HG03469 (cell line): ENCODE results near the gene CLMN.
"Not testable (repeated sequence)": the region's sequence is repeated elsewhere in the genome, so short reads cannot be mapped to it uniquely, and the experiment has no call there.

Experiments
- ATAC-seq: cut with Tn5 transposase; IDR thresholded peaks from one replicate; pipeline ENCODE4 v1.9.1; 2021; ENCODE audit warnings: mild to moderate bottlenecking, moderate library complexity, moderate number of reproducible peaks; ENCODE audit not compliant: unreplicated experiment

The CLMN gene

GRCh38 chr14:95144849-95145248 is 174.9 kb downstream of the CLMN start:
- no peak for ATAC-seq

- no peak for ATAC-seq
Observed at GRCh38 chr14:95143808-95144620, 175.7 kb downstream of the CLMN start.

GRCh38 chr14:95142208-95142607 is 177.5 kb downstream of the CLMN start:
- no peak for ATAC-seq

- no peak for ATAC-seq
Observed at GRCh38 chr14:95141684-95142083, 178.0 kb downstream of the CLMN start.

GRCh38 chr14:95140060-95140858 is 179.4 kb downstream of the CLMN start:
- ATAC-seq, result no peak

- ATAC-seq, result no peak
Observed at GRCh38 chr14:95138876-95139275, 180.8 kb downstream of the CLMN start.

- not testable (repeated sequence) for ATAC-seq
Observed at GRCh38 chr14:95138455-95138854, 181.3 kb downstream of the CLMN start.

GRCh38 chr14:95137804-95138167 is 181.9 kb downstream of the CLMN start:
- ATAC-seq, result no peak

GRCh38 chr14:95137164-95137803 is 182.4 kb downstream of the CLMN start:
- no peak for ATAC-seq

GRCh38 chr14:95136631-95137030 is 183.1 kb downstream of the CLMN start:
- ATAC-seq, result no peak

GRCh38 chr14:95134304-95134933 is 185.3 kb downstream of the CLMN start:
- no peak for ATAC-seq

GRCh38 chr14:95133282-95133681 is 186.4 kb downstream of the CLMN start:
- no peak for ATAC-seq

GRCh38 chr14:95132760-95133159 is 186.9 kb downstream of the CLMN start:
- ATAC-seq, result no peak
